ENCODE results near the gene JPT2.

JPT2 gene

GRCh38 chr16:1667271-1667670 is 10.8 kb upstream of the JPT2 start:
- H3K4me3 ChIP-seq (replicated peaks; ENCODE audit: low read depth, low read length): no peak overlapping the region
- no peak for TF ChIP-seq CTCF (IDR thresholded peaks at IDR 0.05; ENCODE audit: low read length, missing control alignments)
- DNase-seq (ENCODE audit: low read depth): no peak

- no peak overlapping the region for H3K4me3 ChIP-seq (replicated peaks; ENCODE audit: low read depth, low read length)
- TF ChIP-seq CTCF (IDR thresholded peaks at IDR 0.05; ENCODE audit: low read length, missing control alignments): no peak
- DNase-seq (ENCODE audit: low read depth): no peak
Measured at GRCh38 chr16:1667916-1668315, 10.2 kb upstream of the JPT2 start.

- no peak for TF ChIP-seq CTCF (IDR thresholded peaks at IDR 0.05; ENCODE audit: low read length, missing control alignments)
- no peak overlapping the region for H3K4me3 ChIP-seq (replicated peaks; ENCODE audit: low read depth, low read length)
- no peak for DNase-seq (ENCODE audit: low read depth)
Measured at GRCh38 chr16:1668612-1669319, 9.3 kb upstream of the JPT2 start.

GRCh38 chr16:1669698-1670097 is 8.4 kb upstream of the JPT2 start:
- no peak for DNase-seq (ENCODE audit: low read depth)
- no peak overlapping the region for H3K4me3 ChIP-seq (replicated peaks; ENCODE audit: low read depth, low read length)
- TF ChIP-seq CTCF (IDR thresholded peaks at IDR 0.05; ENCODE audit: low read length, missing control alignments): no peak

- no peak for DNase-seq (ENCODE audit: low read depth)
- no peak for TF ChIP-seq CTCF (IDR thresholded peaks at IDR 0.05; ENCODE audit: low read length, missing control alignments)
Measured at GRCh38 chr16:1670371-1670770, 7.7 kb upstream of the JPT2 start.

GRCh38 chr16:1670866-1671265 is 7.2 kb upstream of the JPT2 start:
- TF ChIP-seq CTCF (IDR thresholded peaks at IDR 0.05; ENCODE audit: low read length, missing control alignments): no peak
- H3K4me3 ChIP-seq (replicated peaks; ENCODE audit: low read depth, low read length): no peak overlapping the region
- no peak for DNase-seq (ENCODE audit: low read depth)

More at GRCh38 chr16:1670371-1670770, 7.7 kb upstream of the JPT2 start:
- no peak overlapping the region for H3K4me3 ChIP-seq (replicated peaks; ENCODE audit: low read depth, low read length)

Data from fibroblast of pulmonary artery (primary cell).